ENCODE measurements around the gene OFD1. TPM values are rescaled to one million over a fixed set of nuclear protein-coding genes. Genes with fewer than 3 reads are reported as not detected.

The OFD1 gene
- total and polyA plus RNA-seq, 8 donors: 19.1 to 79.1 (median 59.4) TPM

DNA sequence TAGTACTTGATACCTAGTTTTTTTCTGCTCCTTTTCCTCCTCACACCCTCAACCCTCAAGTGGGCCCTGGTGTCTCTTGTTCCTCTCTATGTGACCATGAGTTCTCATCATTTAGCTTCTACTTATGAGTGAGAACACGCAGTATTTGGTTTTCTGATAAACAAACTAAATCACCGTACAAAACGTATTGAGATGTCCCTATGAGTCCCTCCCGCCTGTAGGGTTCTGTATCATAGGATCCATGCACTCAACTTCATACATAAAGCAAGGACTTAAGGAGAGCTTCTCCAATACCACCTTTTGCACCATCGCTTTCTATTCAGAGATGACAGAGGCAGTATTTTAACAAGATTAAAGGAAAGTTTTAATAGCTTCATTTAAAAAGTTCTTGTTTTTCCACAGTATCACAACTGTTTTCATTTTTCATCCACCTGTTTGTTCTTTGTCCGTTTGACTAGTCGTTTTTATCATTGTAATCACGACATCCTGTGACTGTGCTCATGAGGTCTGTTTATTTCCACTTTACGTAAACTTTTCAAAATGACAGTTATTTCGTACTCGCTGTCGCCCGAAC, 46.1 kb upstream of the OFD1 start:
- Histone ChIP-seq H3K4me1 (peaks cover 0 to 25% of the 10 kb centered on the region in 2 donors), H3K9me3 (no peaks in the 10 kb centered on the region), H3K27me3 (peaks cover 0 to 10% of the 10 kb centered on the region in 2 donors), H3K36me3 (no peaks in the 10 kb centered on the region), H3K27ac (peak overlapping the region; percentile 90 to 91), H3K4me3 (peak overlapping the region; percentile 46 to 60)
- TF ChIP-seq, protein P1, sequence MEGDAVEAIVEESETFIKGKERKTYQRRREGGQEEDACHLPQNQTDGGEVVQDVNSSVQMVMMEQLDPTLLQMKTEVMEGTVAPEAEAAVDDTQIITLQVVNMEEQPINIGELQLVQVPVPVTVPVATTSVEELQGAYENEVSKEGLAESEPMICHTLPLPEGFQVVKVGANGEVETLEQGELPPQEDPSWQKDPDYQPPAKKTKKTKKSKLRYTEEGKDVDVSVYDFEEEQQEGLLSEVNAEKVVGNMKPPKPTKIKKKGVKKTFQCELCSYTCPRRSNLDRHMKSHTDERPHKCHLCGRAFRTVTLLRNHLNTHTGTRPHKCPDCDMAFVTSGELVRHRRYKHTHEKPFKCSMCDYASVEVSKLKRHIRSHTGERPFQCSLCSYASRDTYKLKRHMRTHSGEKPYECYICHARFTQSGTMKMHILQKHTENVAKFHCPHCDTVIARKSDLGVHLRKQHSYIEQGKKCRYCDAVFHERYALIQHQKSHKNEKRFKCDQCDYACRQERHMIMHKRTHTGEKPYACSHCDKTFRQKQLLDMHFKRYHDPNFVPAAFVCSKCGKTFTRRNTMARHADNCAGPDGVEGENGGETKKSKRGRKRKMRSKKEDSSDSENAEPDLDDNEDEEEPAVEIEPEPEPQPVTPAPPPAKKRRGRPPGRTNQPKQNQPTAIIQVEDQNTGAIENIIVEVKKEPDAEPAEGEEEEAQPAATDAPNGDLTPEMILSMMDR (IDR thresholded peaks at IDR 0.05): no peak
- intact Hi-C loops (cut with DNase I): no loop called here
- ATAC-seq: peak; percentile 8
- no peak for DNase-seq

DNA sequence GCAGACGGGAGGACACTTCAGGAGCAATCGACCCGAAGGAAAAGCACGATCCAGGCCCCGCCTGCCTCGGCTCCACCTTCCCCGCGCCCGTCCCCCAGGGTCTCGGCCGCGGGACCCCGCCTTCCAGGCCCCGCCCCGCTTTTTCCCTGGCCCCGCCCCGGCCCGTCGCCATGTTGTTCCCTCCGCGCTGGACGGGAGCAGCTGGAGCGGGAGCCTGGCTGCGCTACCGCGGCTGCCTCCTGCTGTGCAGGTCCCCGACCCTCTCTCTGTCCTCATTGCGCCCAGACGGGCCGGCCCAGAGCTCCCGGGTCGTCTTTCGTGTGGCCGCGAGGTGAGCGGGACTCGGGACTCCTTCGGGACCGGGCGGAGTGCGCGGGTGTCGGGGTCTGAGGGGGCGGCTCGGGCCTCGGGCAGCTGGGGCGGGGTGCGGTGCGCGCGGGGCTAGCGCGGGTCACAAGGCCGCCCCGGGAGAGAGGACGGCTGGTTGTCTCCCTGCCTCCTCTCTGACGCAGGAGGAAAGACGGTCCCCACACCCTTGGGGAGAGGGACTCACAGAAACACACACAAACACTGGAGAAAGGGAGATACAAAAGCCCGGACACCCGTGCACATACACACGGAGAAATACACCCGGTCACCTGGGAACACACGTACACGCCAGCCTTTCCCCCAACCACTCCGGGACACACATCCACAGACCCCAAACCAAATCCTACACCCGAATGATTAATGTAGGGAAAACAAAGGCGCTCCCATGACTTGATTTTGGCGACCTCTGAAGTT, 45.4 kb upstream of the OFD1 start, which contains the start of gene RAB9A:
RAB9A (plus strand) TSS at position 171 of the 783 bp plus-strand sequence. CDS start 19,619 bp downstream, outside the sequence.
- peaks cover 0 to 10% of the 10 kb centered on the region in 2 donors for H3K27me3 ChIP-seq
- no peaks in the 10 kb centered on the region for H3K36me3 ChIP-seq
- H3K27ac ChIP-seq: peak within 1 kb of the TSS; percentile 90 to 91
- peak within 1 kb of the TSS; percentile 46 to 60 for H3K4me3 ChIP-seq
- peak; percentile 70 to 95 (median 86) for DNase-seq
- ATAC-seq: peak; percentile 99
- intact Hi-C loops (cut with DNase I): no loop called here
- H3K4me1 ChIP-seq: peaks cover 0 to 32% of the 10 kb centered on the region in 2 donors
- H3K9me3 ChIP-seq: no peaks in the 10 kb centered on the region
- TF ChIP-seq, protein P1 (IDR thresholded peaks at IDR 0.05): no peak

GRCh38 chrX:13689741-13690211, 44.8 kb upstream of the OFD1 start:
- DNase-seq: peak in 2 of 4 donors; percentile 26 to 29
- TF ChIP-seq, protein P1 (IDR thresholded peaks at IDR 0.05): no peak
- intact Hi-C loops (cut with DNase I): no loop called here
- Histone ChIP-seq H3K4me3 (peak overlapping the region; percentile 46 to 60), H3K4me1 (peaks cover 0 to 39% of the 10 kb centered on the region in 2 donors), H3K27me3 (peaks cover 0 to 10% of the 10 kb centered on the region in 2 donors), H3K27ac (peak overlapping the region; percentile 90 to 91), H3K36me3 (no peaks in the 10 kb centered on the region), H3K9me3 (no peaks in the 10 kb centered on the region)
- no peak for ATAC-seq

DNA sequence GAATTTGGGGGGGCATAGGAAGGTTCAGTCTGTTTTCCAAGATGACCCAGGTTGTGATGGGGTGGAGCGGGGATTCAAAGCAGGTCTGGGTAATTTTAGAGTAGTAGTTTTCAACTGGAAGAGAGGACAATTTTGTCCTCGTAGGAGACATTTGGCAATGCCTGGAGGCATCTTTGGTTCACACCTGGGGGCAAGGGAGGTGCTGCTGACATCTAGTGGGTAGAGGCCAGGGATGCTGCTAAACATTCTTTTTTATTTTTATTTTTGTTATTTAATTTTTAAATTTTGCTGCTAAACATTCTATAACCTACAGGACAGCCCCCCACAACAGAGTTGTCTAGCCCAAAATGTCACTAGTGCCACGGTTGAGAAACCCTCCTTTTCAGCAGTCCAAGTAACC, 43.7 kb upstream of the OFD1 start:
- intact Hi-C loops (cut with DNase I): no loop called here
- TF ChIP-seq, protein P1 (IDR thresholded peaks at IDR 0.05): no peak
- Histone ChIP-seq H3K4me3 (peak overlapping the region in 1 of 2 donors; percentile 60), H3K27me3 (peaks cover 0 to 13% of the 10 kb centered on the region in 2 donors), H3K36me3 (no peaks in the 10 kb centered on the region), H3K4me1 (peaks cover 0 to 44% of the 10 kb centered on the region in 2 donors), H3K9me3 (no peaks in the 10 kb centered on the region), H3K27ac (no peak overlapping the region)
- ATAC-seq (no peak), DNase-seq (no peak)

DNA sequence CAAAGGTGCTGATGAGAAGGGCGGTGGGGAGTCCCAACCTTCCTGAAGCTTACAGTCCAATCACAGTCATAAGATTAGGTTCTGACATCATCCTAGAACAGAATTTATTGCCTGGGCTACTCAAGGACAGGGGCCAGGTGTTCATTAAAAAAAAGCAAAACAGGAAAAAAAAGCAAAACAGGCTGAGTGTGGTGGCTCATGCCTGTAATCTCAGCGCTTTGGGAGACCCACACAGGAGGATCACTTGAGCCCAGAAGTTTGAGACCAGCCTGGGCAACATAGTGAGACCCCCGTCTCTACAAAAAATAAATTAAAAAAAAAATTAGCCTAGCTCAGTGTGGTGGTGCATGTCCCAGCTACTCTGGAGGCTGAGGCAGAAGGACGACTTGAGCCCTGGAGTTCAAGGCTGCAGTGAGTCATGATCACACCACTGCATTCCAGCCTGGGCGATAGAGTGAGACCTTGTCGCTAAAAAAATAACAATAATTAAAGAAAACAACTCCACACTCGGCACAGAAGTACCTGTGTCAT, 42.6 kb upstream of the OFD1 start:
- H3K27ac ChIP-seq: no peak overlapping the region
- TF ChIP-seq, protein P1 (IDR thresholded peaks at IDR 0.05): no peak
- intact Hi-C loops (cut with DNase I): no loop called here
- DNase-seq (no peak), ATAC-seq (no peak)
- H3K27me3 ChIP-seq: peaks cover 0 to 13% of the 10 kb centered on the region in 2 donors
- peaks cover 0 to 47% of the 10 kb centered on the region in 2 donors for H3K4me1 ChIP-seq
- H3K4me3 ChIP-seq: no peak overlapping the region
- no peaks in the 10 kb centered on the region for H3K9me3 ChIP-seq
- no peaks in the 10 kb centered on the region for H3K36me3 ChIP-seq
